GF-D8 (cell line): ENCODE data around the gene RNF111.

Experiments used
- DNase-seq: peaks from one replicate; lab custom pipeline; 2025; lab: John Stamatoyannopoulos, UW

Gene RNF111

GRCh38 chr15:58987491-58988005 is at the start of gene RNF111:
Gene RNF111 (plus strand): TSS chr15:58987663. CDS start chr15:59030823, 43,160 bp downstream.
- DNase-seq = peak; percentile 86

DNA sequence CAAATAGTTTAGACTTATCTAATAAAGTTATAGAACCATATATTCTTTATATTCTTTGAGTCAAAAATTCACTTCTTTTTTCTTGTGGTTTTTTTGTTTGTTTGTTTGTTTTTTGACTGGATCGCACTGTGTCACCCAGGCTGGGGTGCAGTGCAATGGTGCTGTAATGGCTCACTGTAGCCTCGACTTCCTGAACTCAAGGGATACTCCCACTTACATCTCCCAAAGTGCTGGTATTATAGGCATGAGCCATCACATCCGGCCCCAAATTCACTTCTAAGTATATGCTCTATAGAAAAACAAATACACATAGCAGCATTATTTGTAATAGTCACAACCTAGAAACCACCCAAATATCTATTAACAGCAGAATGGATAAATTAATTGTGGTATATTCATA is 40.3 kb upstream of the RNF111 start:
- DNase-seq = no peak

- no peak for DNase-seq
Observed at GRCh38 chr15:58951388-58952007, 36.0 kb upstream of the RNF111 start.

- no peak for DNase-seq
Observed at GRCh38 chr15:58952751-58953150, 34.7 kb upstream of the RNF111 start.

DNA sequence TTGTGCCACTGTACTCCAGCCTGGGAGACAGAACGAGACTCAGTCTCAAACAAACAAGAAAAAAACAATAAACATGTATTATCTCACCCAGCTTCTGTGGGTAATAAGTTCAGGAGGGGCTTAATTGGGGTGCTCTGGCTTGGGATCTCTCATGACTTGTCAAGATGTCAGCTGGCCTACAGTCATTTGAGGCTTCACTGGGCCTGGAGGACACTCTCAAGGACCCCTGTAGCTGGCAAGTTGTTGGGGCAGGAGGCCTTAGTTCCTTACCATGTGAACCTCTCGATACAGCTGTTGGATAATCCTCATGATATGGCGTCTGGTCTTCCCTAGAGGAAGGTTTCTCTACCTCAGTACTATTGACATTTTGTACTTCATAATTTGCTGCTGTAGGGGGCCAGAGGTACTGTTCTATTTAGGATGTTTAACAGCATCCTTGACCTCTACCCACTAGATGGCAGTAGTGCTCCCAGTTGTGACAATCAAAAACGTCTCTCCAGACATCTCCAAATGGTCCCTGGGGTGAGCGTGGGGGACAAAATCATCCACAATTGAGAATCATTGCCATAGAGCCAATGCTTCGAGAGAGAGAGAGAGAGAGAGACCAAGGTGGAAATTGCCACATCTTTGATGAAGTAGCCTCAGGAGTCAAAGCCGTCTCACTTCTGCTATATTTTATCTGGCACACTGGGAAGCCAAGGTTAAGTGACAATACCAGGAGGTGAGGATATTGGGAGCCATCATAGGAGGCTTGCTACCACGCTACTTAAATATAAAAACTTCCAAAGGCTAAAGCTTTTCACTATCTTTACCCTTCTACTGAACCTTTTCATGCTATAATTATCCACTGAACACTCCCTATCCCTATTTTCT is 30.1 kb upstream of the RNF111 start:
- DNase-seq = no peak

GRCh38 chr15:58958811-58959210 is 28.7 kb upstream of the RNF111 start:
- no peak for DNase-seq

DNA sequence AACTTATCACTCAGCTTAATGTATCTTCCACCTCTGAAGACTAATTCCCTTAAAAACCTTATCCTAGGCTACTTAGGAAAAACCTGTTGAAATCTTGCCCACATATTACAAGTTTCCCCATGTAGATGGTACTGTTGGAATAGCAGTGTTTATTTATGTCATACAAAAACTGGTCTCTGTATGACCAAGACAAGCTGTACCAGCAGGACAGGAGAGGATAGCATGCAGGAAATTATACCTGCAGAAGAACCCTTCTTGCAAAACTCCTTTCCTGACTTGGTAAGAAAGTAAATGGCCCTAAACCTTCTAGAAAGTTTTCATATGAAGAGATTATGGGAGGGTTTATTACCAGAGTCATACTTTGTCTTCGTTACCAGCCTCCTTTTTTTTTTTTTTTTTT is 25.3 kb upstream of the RNF111 start:
- DNase-seq = no peak

GRCh38 chr15:58962662-58963565 is 24.5 kb upstream of the RNF111 start:
- no peak for DNase-seq

GRCh38 chr15:58966698-58967097 is 20.8 kb upstream of the RNF111 start:
- no peak for DNase-seq

DNA sequence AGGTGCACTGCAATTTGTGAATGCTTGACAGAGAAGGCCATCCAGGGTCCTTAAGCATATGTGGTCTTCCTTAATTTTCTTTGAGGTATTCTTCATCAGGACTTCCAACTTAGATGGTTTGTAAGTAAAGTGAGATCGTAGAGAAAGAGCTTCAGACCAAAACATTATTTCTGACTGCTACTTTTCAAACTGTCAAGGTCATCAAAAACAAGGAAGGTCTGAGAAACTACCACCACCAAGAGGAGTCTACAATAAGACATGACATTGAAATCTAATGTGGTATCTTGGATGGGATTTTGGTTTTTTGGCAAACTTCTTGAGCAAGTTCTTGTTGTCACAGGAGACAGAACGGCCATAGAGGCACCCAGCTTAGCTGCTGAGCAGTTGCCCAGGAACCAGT is 20.0 kb upstream of the RNF111 start:
- no peak for DNase-seq

DNA sequence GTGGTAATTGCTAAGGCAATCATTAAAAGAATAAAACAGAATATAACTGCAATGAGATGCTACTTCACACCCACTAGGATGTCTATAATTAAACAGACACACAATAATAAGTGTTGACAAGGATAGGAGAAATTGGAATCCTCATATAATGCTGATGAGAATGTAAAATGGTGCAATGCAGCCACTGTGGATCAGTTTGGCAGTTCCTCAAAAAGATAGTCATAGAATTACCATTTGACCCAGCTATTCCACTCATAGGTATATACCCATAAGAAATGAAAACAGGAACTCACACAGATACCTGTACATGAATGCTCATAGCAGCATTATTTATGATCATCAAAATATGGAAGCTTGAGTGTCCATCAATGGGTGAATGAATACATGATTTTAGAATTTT is 9.6 kb upstream of the RNF111 start:
- DNase-seq = no peak

GRCh38 chr15:58980351-58980939 is 7.0 kb upstream of the RNF111 start:
- no peak for DNase-seq

GRCh38 chr15:58981808-58982475 is 5.5 kb upstream of the RNF111 start:
- no peak for DNase-seq

- DNase-seq = no peak
Observed at GRCh38 chr15:58983261-58983660, 4.2 kb upstream of the RNF111 start.

- DNase-seq = no peak
Observed at GRCh38 chr15:58985443-58985842, 2.0 kb upstream of the RNF111 start.

GRCh38 chr15:58987036-58987435 is 427 bp upstream of the RNF111 start:
- DNase-seq = no peak

DNA sequence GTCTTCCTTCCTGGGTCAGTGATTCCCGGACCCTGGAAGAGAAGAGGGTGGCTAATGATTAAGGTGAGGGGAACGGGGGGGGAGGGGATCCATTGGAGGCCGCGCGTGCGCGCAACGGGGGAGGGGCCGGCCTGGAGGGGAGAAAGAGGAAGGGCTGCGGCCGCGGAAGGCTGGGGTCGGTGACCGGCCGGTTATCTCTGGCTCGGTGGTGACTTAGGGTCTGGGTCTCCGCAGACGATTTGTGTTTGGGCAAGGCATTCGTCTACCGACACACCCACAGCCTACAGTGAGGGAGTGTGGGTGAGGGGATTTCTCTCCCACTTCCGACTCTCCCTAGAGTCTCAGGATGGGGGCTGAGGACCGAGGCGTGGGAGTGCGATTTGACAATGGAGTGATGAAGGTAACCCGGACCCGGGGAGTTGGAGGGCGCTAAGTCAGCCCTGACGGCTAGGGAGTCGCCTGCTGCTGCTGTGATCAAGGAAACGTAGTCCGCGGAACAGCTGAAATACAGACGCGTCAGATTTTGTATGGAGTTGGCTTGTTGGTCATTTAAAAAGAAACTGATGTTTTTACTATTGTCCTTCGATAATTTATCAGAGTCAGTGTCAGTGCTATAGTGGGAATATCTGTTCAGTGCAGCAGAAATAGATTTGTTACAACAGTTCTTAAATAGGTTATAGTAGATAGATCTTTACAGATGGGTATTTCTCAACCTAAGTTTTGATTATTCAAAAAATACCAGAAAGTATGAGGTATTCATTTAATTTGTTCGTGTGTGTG is 733 bp downstream of the RNF111 start:
- peak; percentile 10 for DNase-seq

DNA sequence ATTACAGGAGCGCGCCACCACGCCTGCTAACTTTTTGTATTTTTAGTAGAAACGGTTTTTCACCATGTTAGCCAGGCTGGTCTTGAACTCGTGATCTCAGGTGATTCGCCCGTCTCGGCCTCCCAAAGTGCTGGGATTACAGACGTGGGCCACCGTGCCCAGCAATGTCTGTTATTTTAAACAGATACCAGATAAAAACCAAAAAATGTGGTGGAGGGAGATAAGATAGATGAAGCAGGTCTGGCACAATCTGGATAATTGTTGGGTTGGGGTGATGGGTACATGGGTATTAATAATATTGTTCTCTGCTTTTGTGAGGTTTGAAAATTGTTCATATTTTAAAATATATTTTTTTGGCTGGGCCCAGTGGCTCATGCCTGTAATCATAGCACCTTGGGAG is 4.7 kb downstream of the RNF111 start:
- no peak for DNase-seq

- no peak for DNase-seq
Observed at GRCh38 chr15:58994906-58995453, 7.5 kb downstream of the RNF111 start.

DNA sequence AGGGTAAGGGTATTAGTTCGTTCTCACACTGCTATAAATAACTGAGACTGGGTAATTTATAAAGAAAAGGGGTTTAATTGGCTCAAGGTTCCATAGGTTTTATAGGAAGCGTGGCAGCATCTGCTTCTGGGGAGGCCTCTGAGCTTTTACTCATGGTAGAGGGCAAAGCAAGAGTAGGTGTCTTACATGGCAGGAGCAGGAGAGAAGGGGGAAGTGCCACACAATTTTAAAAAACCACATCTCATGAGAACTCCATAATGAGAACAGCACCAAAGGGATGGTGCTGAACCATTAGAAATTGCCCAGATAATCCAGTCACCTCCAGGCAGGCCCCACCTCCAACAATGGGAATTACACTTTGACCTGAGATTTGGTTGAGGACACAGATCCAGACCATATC is 12.2 kb downstream of the RNF111 start:
- DNase-seq = peak; percentile 27
